BLaER1 treated with 17β-estradiol and CSF1 and Interleukin-3, amounts not matched to agents 10 nM and 100 nM (cell line): ENCODE results near the gene SASH1.
A peak's percentile ranks its signal among the peaks of the same experiment; 100 is the strongest.

ENCODE experiments used
- H3K27ac ChIP-seq, 11 experiments: shearing (Covaris generic); formaldehyde crosslinking; 2 replicates each; pipeline ENCODE4 v1.8.1; 2022
- H3K27me3 ChIP-seq, 11 experiments: shearing (Covaris generic); formaldehyde crosslinking; 2 replicates each; pipeline ENCODE4 v1.8.1; 2022
- H3K36me3 ChIP-seq, 11 experiments: shearing (Covaris generic); formaldehyde crosslinking; 2 replicates each; pipeline ENCODE4 v1.8.1; 2022
- H3K4me1 ChIP-seq, 10 experiments: shearing (Covaris generic); formaldehyde crosslinking; 2 replicates each; pipeline ENCODE4 v1.8.1; 2022
- H3K4me2 ChIP-seq, 11 experiments: shearing (Covaris generic); formaldehyde crosslinking; 2 replicates each; pipeline ENCODE4 v1.8.1; 2022
- H3K4me3 ChIP-seq, 10 experiments: shearing (Covaris generic); formaldehyde crosslinking; 2 replicates each; pipeline ENCODE4 v1.8.1; 2022
- H3K9ac ChIP-seq, 11 experiments: shearing (Covaris generic); formaldehyde crosslinking; 2 replicates each; pipeline ENCODE4 v1.8.1; 2022
- H3K9me3 ChIP-seq, 11 experiments: shearing (Covaris generic); formaldehyde crosslinking; replicated peaks in 1 of 11; 2 replicates each; pipeline ENCODE4 v1.8.1; 2022
- H4K20me1 ChIP-seq, 11 experiments: shearing (Covaris generic); formaldehyde crosslinking; 2 replicates each; pipeline ENCODE4 v1.8.1; 2022
- Cebpa-rat ChIP-seq, 11 experiments: shearing (Covaris generic); IDR thresholded peaks; 2 replicates each; pipeline ENCODE4 v1.8.1; 2022

SASH1 gene

GRCh38 chr6:148559848-148560433 lies 217.3 kb downstream of the SASH1 start:
- peak overlapping the region; percentile 68 to 96 (median 89) for H3K4me2 ChIP-seq
- TF ChIP-seq Cebpa-rat (IDR thresholded peaks at IDR 0.05), result no peak
- H3K36me3 ChIP-seq, result no peaks in the 10 kb centered on the region
- peaks cover 0 to 14% (median 8%) of the 10 kb centered on the region in 11 experiments; a peak in 9 of 22 replicates for H3K27me3 ChIP-seq
- H4K20me1 ChIP-seq, result no peaks in the 10 kb centered on the region
- H3K9me3 ChIP-seq, result no peaks in the 10 kb centered on the region; a peak in 1 of 22 replicates
- peak overlapping the region in 4 of 11 experiments; percentile 22 to 52 (median 34); a peak in 4 of 22 replicates for H3K27ac ChIP-seq
- peak overlapping the region; percentile 44 to 65 (median 54); a peak in 19 of 20 replicates for H3K4me3 ChIP-seq
- peak overlapping the region; percentile 26 to 73 (median 61); a peak in 21 of 22 replicates for H3K9ac ChIP-seq
- H3K4me1 ChIP-seq, result peaks cover 36 to 55% (median 43%) of the 10 kb centered on the region in 10 experiments

- no peak overlapping the region for H3K4me3 ChIP-seq
- H3K27ac ChIP-seq, result no peak overlapping the region
- no peaks in the 10 kb centered on the region for H3K9me3 ChIP-seq
- peaks cover 0 to 14% (median 8%) of the 10 kb centered on the region in 11 experiments; a peak in 9 of 22 replicates for H3K27me3 ChIP-seq
- H3K9ac ChIP-seq, result no peak overlapping the region
- TF ChIP-seq Cebpa-rat (IDR thresholded peaks at IDR 0.05), result no peak
- H4K20me1 ChIP-seq, result no peaks in the 10 kb centered on the region; a peak in 1 of 22 replicates
- no peak overlapping the region for H3K4me2 ChIP-seq
- H3K36me3 ChIP-seq, result no peaks in the 10 kb centered on the region
- peaks cover 29 to 62% (median 38%) of the 10 kb centered on the region in 10 experiments for H3K4me1 ChIP-seq
These were observed 219.0 kb downstream of the SASH1 start for GRCh38 chr6:148561629-148562028.

- no peak for TF ChIP-seq Cebpa-rat (IDR thresholded peaks at IDR 0.05)
- Histone ChIP-seq H3K4me3 (no peak overlapping the region), H3K27ac (no peak overlapping the region), H3K4me2 (peak overlapping the region in 1 of 11 experiments; percentile 38; a peak in 1 of 22 replicates), H3K27me3 (peaks cover 0 to 14% (median 8%) of the 10 kb centered on the region in 11 experiments; a peak in 9 of 22 replicates), H3K36me3 (no peaks in the 10 kb centered on the region), H3K4me1 (peaks cover 15 to 61% (median 27%) of the 10 kb centered on the region in 10 experiments), H3K9me3 (no peaks in the 10 kb centered on the region), H4K20me1 (no peaks in the 10 kb centered on the region; a peak in 1 of 22 replicates), H3K9ac (no peak overlapping the region)
These were observed 220.4 kb downstream of the SASH1 start for GRCh38 chr6:148563066-148563465.

- TF ChIP-seq Cebpa-rat (IDR thresholded peaks at IDR 0.05), result no peak
- no peaks in the 10 kb centered on the region for H3K9me3 ChIP-seq
- H3K4me1 ChIP-seq, result peaks cover 0 to 46% (median 12%) of the 10 kb centered on the region in 10 experiments; a peak in 18 of 20 replicates
- peak overlapping the region in 2 of 11 experiments; percentile 21 to 77; a peak in 2 of 22 replicates for H3K4me2 ChIP-seq
- H3K9ac ChIP-seq, result no peak overlapping the region
- H4K20me1 ChIP-seq, result no peaks in the 10 kb centered on the region; a peak in 1 of 22 replicates
- H3K27me3 ChIP-seq, result peaks cover 0 to 11% (median 6%) of the 10 kb centered on the region in 11 experiments; a peak in 4 of 22 replicates
- H3K36me3 ChIP-seq, result no peaks in the 10 kb centered on the region
- no peak overlapping the region for H3K4me3 ChIP-seq
- H3K27ac ChIP-seq, result no peak overlapping the region
These were observed 221.9 kb downstream of the SASH1 start for GRCh38 chr6:148564494-148565035.

GRCh38 chr6:148565321-148565926 lies 222.8 kb downstream of the SASH1 start:
- H3K27me3 ChIP-seq, result peaks cover 0 to 5% (median 0%) of the 10 kb centered on the region in 11 experiments; a peak in 3 of 22 replicates
- H3K36me3 ChIP-seq, result no peaks in the 10 kb centered on the region
- H3K9ac ChIP-seq, result peak overlapping the region in 2 of 11 experiments; percentile 3 to 21; a peak in 2 of 22 replicates
- no peak overlapping the region for H3K4me3 ChIP-seq
- H3K27ac ChIP-seq, result peak overlapping the region in 3 of 11 experiments; percentile 33 to 63 (median 59); a peak in 5 of 22 replicates
- peaks cover 0 to 48% (median 6%) of the 10 kb centered on the region in 10 experiments; a peak in 11 of 20 replicates for H3K4me1 ChIP-seq
- H4K20me1 ChIP-seq, result no peaks in the 10 kb centered on the region; a peak in 1 of 22 replicates
- H3K9me3 ChIP-seq, result no peaks in the 10 kb centered on the region
- no peak for TF ChIP-seq Cebpa-rat (IDR thresholded peaks at IDR 0.05)
- H3K4me2 ChIP-seq, result peak overlapping the region in 5 of 11 experiments; percentile 11 to 88 (median 77); a peak in 8 of 22 replicates

GRCh38 chr6:148565930-148566663 lies 223.5 kb downstream of the SASH1 start:
- Histone ChIP-seq H3K4me3 (no peak overlapping the region), H3K4me2 (peak overlapping the region in 5 of 11 experiments; percentile 41 to 88 (median 77); a peak in 10 of 22 replicates), H3K27ac (peak overlapping the region in 4 of 11 experiments; percentile 11 to 75 (median 56); a peak in 7 of 22 replicates), H4K20me1 (no peaks in the 10 kb centered on the region; a peak in 1 of 22 replicates), H3K9me3 (no peaks in the 10 kb centered on the region), H3K9ac (peak overlapping the region in 3 of 11 experiments; percentile 3 to 34 (median 21); a peak in 3 of 22 replicates), H3K36me3 (no peaks in the 10 kb centered on the region), H3K27me3 (no peaks in the 10 kb centered on the region), H3K4me1 (peaks cover 0 to 54% (median 6%) of the 10 kb centered on the region in 10 experiments; a peak in 11 of 20 replicates)
- TF ChIP-seq Cebpa-rat (IDR thresholded peaks at IDR 0.05), result no peak

- Histone ChIP-seq H3K4me3 (no peak overlapping the region), H3K9ac (peak overlapping the region in 1 of 11 experiments; percentile 23; a peak in 1 of 22 replicates), H3K4me2 (peak overlapping the region in 5 of 11 experiments; percentile 41 to 88 (median 62); a peak in 10 of 22 replicates), H3K4me1 (peaks cover 0 to 55% (median 6%) of the 10 kb centered on the region in 10 experiments; a peak in 11 of 20 replicates), H3K9me3 (no peaks in the 10 kb centered on the region), H3K27me3 (no peaks in the 10 kb centered on the region), H4K20me1 (no peaks in the 10 kb centered on the region; a peak in 1 of 22 replicates), H3K27ac (peak overlapping the region in 4 of 11 experiments; percentile 11 to 75 (median 56); a peak in 7 of 22 replicates), H3K36me3 (no peaks in the 10 kb centered on the region)
- no peak for TF ChIP-seq Cebpa-rat (IDR thresholded peaks at IDR 0.05)
These were observed 224.2 kb downstream of the SASH1 start for GRCh38 chr6:148566664-148567350.

- Histone ChIP-seq H3K27me3 (no peaks in the 10 kb centered on the region), H3K4me1 (peaks cover 0 to 38% (median 6%) of the 10 kb centered on the region in 10 experiments; a peak in 10 of 20 replicates), H3K4me2 (peak overlapping the region in 3 of 11 experiments; percentile 25 to 42 (median 40); a peak in 3 of 22 replicates), H3K27ac (no peak overlapping the region), H3K36me3 (no peaks in the 10 kb centered on the region), H3K9ac (no peak overlapping the region), H3K9me3 (no peaks in the 10 kb centered on the region), H4K20me1 (no peaks in the 10 kb centered on the region; a peak in 1 of 22 replicates), H3K4me3 (no peak overlapping the region)
- no peak for TF ChIP-seq Cebpa-rat (IDR thresholded peaks at IDR 0.05)
These were observed 227.8 kb downstream of the SASH1 start for GRCh38 chr6:148570456-148570855.
